Peyer's patch (tissue), 4 donors: ENCODE measurements around the gene ABHD12.

Experiments
- POLR2A ChIP-seq, 2 donors: fragments of 450-650 bp; IDR thresholded peaks; one replicate each; pipeline ENCODE4 v1.5.1; 2017; ENCODE audit warnings: antibody characterized with exemption in 2 of 2, mild to moderate bottlenecking in 2 of 2, moderate library complexity in 2 of 2
- TF ChIP-seq, protein P1 (sequence below), 6 experiments: fragments of 450-650 bp in 4 of 6; fragments of 200-600 bp in 2 of 6; sonication (generic) in 1 of 6; IDR thresholded peaks; one replicate each; pipeline ENCODE4 v1.5.1; 2017 to 2019; ENCODE audit warnings: antibody characterized with exemption in 6 of 6, mild to moderate bottlenecking in 3 of 6, moderate library complexity in 1 of 6

GRCh38 chr20:25318471-25319240 lies 72.0 kb downstream of the ABHD12 start:
- TF ChIP-seq, protein P1, sequence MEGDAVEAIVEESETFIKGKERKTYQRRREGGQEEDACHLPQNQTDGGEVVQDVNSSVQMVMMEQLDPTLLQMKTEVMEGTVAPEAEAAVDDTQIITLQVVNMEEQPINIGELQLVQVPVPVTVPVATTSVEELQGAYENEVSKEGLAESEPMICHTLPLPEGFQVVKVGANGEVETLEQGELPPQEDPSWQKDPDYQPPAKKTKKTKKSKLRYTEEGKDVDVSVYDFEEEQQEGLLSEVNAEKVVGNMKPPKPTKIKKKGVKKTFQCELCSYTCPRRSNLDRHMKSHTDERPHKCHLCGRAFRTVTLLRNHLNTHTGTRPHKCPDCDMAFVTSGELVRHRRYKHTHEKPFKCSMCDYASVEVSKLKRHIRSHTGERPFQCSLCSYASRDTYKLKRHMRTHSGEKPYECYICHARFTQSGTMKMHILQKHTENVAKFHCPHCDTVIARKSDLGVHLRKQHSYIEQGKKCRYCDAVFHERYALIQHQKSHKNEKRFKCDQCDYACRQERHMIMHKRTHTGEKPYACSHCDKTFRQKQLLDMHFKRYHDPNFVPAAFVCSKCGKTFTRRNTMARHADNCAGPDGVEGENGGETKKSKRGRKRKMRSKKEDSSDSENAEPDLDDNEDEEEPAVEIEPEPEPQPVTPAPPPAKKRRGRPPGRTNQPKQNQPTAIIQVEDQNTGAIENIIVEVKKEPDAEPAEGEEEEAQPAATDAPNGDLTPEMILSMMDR (IDR thresholded peaks at IDR 0.05), result no peak
- no peak for TF ChIP-seq POLR2A (IDR thresholded peaks at IDR 0.05)
